A673 (cell line): ENCODE results near the gene WNK4.

ENCODE experiments used
- EZH2 ChIP-seq: fragments of 200-600 bp; sonication (generic); IDR thresholded peaks from 2 replicates; pipeline ENCODE4 v1.6.1; 2017; ENCODE audit warnings: borderline replicate concordance, low read depth, mild to moderate bottlenecking, mixed read lengths, antibody characterized with exemption, low read length; ENCODE audit not compliant: poor library complexity, severe bottlenecking
- TF ChIP-seq, protein P1 (sequence below): fragments of 300-800, 200-600 bp; sonication (generic); conservative IDR thresholded peaks from 2 replicates; pipeline ENCODE4 v1.5.1; 2017; ENCODE audit warnings: low read depth, mild to moderate bottlenecking, antibody characterized with exemption, low read length, moderate library complexity, mixed read lengths

DNA sequence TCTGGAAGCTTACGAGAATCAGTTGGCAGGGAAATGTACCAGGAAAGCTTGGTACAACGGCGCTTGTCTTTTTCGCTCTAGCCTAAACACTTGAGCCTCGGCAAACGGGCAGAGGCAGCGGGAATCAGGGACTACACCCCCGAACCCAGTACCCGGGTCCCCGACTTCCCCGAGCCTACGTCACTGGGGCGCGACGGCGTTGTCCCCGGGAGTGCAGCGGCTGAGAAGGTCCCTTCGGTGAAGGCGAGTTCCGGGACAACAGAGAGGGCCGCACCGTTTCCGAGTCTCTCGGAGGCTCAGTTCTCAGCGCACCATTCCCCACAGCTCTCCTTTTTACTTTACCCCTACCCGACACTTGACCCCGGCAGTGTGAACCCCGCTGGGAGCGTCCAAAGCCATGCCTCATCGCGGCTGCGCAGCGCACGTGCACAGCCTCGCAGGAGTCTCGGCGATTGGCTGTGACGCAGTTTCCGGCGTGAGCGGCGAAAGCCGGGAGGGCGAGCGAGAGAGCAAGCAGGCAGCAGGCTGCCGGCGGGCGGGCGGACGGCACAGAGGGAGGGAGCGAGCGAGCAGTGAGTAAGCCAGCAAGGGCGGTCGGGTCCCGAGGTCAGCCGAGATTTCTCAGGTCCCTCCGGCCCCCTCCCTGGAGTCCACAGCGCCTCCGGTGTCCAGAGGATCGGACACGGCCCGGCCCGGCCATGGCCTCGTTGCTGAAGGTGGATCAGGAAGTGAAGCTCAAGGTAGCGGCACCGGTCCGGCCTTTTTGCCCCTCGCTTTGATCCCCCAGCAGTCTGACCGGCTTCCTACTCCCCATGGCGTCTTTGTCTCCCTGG lies 52.7 kb downstream of the WNK4 start, which contains the start of gene PSME3:
- TF ChIP-seq EZH2, result no peak
- TF ChIP-seq, protein P1, sequence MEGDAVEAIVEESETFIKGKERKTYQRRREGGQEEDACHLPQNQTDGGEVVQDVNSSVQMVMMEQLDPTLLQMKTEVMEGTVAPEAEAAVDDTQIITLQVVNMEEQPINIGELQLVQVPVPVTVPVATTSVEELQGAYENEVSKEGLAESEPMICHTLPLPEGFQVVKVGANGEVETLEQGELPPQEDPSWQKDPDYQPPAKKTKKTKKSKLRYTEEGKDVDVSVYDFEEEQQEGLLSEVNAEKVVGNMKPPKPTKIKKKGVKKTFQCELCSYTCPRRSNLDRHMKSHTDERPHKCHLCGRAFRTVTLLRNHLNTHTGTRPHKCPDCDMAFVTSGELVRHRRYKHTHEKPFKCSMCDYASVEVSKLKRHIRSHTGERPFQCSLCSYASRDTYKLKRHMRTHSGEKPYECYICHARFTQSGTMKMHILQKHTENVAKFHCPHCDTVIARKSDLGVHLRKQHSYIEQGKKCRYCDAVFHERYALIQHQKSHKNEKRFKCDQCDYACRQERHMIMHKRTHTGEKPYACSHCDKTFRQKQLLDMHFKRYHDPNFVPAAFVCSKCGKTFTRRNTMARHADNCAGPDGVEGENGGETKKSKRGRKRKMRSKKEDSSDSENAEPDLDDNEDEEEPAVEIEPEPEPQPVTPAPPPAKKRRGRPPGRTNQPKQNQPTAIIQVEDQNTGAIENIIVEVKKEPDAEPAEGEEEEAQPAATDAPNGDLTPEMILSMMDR, result no peak
